WERI-Rb-1 (cell line): Measurements from ENCODE around the gene RPAP2.

Source experiments
- DNase-seq: peaks from one replicate; pipeline ENCODE4 v3.0.0-alpha.2; 2020
- H3K27ac ChIP-seq: fragments of 250-450 bp; sonication (Bioruptor Pico); 2 replicates; pipeline ENCODE4 v1.5.1; 2020; ENCODE audit warnings: mild to moderate bottlenecking, moderate library complexity
- H3K27me3 ChIP-seq: fragments of 250-450 bp; sonication (Bioruptor Pico); 2 replicates; pipeline ENCODE4 v1.5.1; 2021; ENCODE audit warnings: mild to moderate bottlenecking, low read depth, moderate library complexity; ENCODE audit not compliant: insufficient read depth, severe bottlenecking
- H3K36me3 ChIP-seq: fragments of 250-450 bp; sonication (Bioruptor Pico); 2 replicates; pipeline ENCODE4 v1.5.1; 2020; ENCODE audit warnings: mild to moderate bottlenecking, moderate library complexity
- H3K4me3 ChIP-seq: 2 replicates; pipeline ENCODE4 v1.5.1; 2011; ENCODE audit warnings: low read depth, mild to moderate bottlenecking, control low read depth, low read length
- H3K9me3 ChIP-seq: fragments of 250-450 bp; sonication (Bioruptor Pico); 2 replicates; pipeline ENCODE4 v1.5.1; 2021; ENCODE audit warnings: mild to moderate bottlenecking, moderate library complexity; ENCODE audit not compliant: severe bottlenecking
- CTCF ChIP-seq: IDR thresholded peaks from 2 replicates; pipeline ENCODE4 v1.5.1; 2011; ENCODE audit warnings: low read depth, mild to moderate bottlenecking, control low read depth, inconsistent platforms, low read length

Gene RPAP2

GRCh38 chr1:92317836-92318493 lies 19.1 kb downstream of the RPAP2 start:
- no peaks in the 10 kb centered on the region for H3K27me3 ChIP-seq
- H3K4me3 ChIP-seq, result no peak overlapping the region
- peaks cover 9% of the 10 kb centered on the region for H3K36me3 ChIP-seq
- no peak overlapping the region for H3K27ac ChIP-seq
- H3K9me3 ChIP-seq, result no peaks in the 10 kb centered on the region
- no peak for DNase-seq
- TF ChIP-seq CTCF, result no peak

GRCh38 chr1:92323473-92324453 lies 24.9 kb downstream of the RPAP2 start:
- no peak overlapping the region for H3K4me3 ChIP-seq
- H3K9me3 ChIP-seq, result peaks cover 4% of the 10 kb centered on the region
- peaks cover 41% of the 10 kb centered on the region for H3K36me3 ChIP-seq
- no peak for DNase-seq
- no peaks in the 10 kb centered on the region for H3K27me3 ChIP-seq
- H3K27ac ChIP-seq, result no peak overlapping the region
- no peak for TF ChIP-seq CTCF

GRCh38 chr1:92324784-92325183 lies 25.9 kb downstream of the RPAP2 start:
- no peak overlapping the region for H3K27ac ChIP-seq
- H3K36me3 ChIP-seq, result peaks cover 42% of the 10 kb centered on the region
- no peaks in the 10 kb centered on the region for H3K27me3 ChIP-seq
- no peak overlapping the region for H3K4me3 ChIP-seq
- no peak for DNase-seq
- TF ChIP-seq CTCF, result no peak
- H3K9me3 ChIP-seq, result peaks cover 4% of the 10 kb centered on the region

- Histone ChIP-seq H3K9me3 (peaks cover 4% of the 10 kb centered on the region), H3K27me3 (no peaks in the 10 kb centered on the region), H3K4me3 (no peak overlapping the region), H3K36me3 (peaks cover 40% of the 10 kb centered on the region), H3K27ac (no peak overlapping the region)
- TF ChIP-seq CTCF, result no peak
- no peak for DNase-seq
These were observed 27.8 kb downstream of the RPAP2 start for GRCh38 chr1:92326681-92327080.

- H3K27me3 ChIP-seq, result no peaks in the 10 kb centered on the region
These were observed 28.9 kb downstream of the RPAP2 start for GRCh38 chr1:92327794-92328193.

More at GRCh38 chr1:92327794-92328193, 28.9 kb downstream of the RPAP2 start:
- no peak for DNase-seq
- H3K27ac ChIP-seq, result no peak overlapping the region
- peaks cover 36% of the 10 kb centered on the region for H3K36me3 ChIP-seq
- H3K9me3 ChIP-seq, result peaks cover 4% of the 10 kb centered on the region
- no peak for TF ChIP-seq CTCF
- H3K4me3 ChIP-seq, result no peak overlapping the region
